ENCODE results near the gene LAMB1.

LAMB1 gene

DNA sequence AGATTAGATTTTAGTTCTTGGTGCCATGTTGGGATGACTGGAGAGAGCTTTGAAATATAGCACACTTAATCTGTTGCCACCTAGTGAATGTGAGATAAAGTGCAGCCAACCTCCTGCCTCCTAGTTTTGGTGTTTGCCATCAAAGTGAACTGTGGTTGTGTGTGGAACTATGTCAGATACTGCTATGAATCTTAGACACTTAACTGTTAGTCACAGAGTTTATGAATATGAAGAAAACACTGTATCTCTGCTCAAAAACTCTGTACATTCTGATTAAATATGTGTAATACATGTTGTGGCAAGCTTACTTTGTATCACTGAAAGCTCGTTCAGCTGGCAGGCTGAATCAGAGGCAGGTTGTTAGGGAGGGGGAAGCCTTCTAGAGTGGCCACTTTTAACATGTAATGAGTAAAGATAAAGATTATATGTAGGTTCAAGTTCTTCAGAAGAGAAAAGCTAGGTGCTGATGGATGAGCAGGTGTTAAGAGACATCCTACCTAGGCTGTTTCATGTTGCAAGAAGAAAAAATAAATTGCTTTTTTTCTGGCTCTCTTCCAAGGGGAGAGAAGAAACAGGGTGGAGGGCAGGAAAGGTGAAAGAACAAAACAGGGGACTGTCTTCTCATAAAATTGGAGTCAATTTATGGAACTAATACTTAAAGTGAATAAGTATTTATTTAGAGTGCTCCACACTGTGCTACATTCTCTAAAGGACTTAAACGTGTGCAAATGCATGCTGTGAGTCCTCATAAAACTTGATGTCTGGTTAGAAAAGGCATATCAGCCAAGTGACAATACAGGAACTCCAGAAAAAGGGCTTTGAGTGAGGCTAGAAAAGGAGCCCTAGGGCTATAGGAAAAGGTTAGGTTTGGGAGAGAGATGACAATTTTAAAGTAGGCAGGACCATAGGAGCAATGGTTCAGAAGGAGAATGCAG is 14.1 kb upstream of the LAMB1 start:
- peak in 1 of 2 donors; percentile 10 for DNase-seq

DNA sequence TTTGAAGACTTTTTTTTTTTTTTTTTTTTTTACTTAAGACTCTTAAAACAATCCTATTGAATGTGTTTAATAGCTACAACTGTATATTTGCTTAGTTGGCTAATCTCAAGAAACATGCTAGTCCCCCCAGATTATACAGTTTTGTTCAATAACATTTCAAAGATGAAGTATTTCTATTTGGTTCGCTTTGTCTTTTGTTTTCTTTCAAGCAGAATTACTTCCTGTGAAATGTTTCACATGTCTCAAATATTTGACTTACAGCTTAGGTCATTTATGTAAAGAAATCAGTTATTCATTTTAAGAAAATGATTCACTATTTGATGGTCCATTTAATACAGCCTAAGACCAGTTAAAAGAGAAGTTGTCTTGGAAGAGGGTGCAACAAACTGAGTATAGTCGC is 12.8 kb upstream of the LAMB1 start:
- DNase-seq: no peak

DNA sequence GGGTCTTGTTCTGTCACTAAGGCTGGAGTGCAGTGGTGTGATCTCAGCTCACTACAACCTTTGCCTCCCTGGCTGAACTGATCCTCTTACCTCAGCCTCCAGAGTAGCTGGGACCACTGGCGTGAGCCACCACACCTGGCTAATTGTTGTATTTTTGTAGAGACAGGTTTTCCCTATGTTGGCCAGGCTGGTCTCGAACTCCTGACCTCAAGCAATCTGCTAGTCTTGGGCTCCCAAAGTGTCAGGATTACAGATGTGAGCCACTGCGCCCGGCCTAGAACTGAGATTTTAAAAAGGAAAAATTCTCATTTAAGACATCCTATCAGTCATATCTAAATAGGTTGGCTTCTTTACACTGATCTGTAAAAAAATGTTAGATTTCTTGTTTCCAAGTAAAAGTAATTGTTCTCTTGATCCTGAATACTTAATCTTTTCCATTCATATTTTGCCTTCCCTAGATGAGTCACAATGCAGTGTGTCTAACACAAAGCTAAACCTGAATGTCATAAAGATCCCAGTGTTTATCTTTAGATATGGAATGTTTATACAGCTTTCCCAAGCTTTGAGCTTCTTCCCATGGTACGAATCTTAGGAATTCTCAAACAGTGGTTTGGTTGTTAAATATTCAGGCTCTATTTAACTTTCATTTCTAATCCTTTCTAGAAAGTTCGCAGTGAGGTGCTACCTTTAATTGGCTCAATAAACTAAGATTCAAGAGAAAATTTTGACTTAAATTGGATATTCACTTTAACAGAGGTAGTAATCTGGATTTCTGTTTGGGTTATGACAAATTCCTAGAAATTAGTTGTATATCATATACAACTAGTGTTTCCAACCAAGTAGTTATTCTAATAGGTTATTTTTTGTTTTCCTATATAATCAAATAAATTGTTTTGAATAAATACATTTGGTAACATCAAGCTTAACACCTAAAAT is 12.1 kb upstream of the LAMB1 start:
- no peak for DNase-seq

DNA sequence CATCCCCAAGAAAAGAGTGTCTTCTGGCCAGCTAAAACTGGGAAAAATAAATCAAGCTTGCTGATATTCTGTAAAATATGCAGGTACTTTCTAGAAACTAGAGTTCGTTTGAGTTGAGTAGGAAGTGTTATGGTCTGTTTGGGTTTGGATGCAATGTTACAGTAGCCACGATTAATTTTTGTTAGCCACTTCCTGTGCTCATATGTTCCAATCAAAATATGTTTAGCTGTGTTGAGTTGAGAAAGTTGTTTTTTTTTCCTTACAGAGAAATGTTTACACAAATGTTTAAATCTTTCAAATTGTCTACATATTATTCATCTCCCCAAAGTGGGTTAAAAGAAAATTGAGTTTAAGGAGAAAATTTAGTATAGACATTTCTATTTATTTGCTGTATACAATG is 11.3 kb upstream of the LAMB1 start:
- DNase-seq: no peak

DNA sequence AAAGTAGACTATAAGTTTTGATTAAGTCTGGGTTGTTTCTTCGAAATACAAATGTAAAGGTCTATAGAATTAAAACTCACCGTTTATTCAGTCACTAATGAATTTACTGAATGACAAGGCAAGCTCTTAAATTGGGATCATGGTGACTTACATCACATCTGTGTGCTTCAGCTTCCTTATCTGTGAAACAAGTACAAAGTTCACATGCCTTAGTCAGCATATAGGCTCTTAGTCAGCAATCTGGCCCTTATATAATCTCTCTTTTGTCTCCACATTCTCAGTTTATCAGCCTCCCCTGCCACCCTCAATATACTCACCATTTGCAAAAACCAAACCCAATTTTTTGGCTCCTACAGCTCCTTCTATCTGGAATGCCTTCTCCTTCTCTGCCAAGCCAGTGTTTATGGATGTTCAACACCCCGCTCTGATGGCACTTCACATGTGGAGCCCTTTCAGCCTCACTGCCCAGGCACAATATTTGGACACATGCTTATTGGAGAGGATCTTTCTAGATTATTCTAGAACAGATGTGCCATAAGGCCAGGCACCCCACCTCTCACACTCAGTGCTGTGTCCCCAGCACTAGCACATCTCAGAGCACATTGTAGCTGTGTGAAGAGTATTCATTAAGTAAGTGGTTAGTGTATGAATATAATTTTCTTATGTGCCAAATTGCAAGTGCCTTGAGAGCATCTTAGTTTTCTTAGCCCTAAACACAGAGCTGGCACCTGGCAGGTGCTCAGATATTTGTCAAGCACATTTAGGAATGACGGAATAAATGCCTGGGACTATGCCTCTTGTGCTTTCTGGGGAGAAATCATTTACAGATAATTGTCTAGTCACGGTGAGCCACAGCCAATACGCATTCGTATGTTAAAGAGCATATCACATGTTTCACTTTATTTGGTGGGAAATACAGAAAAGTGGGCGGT is 9.8 kb upstream of the LAMB1 start:
- DNase-seq: peak; percentile 18 to 24

DNA sequence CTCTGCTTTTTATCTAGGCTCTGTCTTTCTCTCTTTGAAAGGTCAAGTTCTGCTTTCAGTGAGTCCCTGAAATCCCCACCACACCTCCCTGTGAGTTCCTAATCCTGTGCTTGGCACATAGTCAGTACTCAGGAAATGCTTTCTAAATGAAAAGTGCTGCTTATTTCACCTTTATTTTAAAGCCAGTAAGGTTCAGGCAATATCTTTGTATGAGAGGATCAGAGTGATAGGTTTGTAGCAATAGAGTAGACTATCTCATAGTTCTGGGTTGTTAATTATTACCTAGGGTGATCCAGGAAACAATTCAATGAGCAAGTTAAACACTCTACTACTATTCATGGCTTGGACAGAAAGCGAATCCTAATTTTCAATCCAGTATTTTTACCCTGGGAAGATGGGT is 7.4 kb upstream of the LAMB1 start:
- no peak for DNase-seq

DNA sequence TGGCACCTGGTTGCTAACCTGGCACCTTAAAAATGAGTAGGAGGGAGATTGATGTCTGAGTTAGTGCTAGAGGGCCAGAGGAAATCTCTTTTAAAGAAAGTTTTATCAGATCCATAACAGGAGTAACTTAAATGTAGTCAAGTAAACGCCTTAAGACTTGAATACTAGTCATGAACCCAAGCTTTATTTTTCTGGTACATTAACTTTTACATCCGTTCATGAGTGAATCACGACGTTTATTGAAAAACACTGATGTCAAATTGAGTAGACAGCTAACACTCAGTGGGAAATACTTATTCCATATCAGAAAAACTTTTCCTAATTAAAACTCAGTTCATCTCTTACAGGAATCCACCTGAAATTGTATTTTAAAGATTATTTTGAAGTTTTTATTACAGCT is 6.9 kb upstream of the LAMB1 start:
- DNase-seq: no peak

DNA sequence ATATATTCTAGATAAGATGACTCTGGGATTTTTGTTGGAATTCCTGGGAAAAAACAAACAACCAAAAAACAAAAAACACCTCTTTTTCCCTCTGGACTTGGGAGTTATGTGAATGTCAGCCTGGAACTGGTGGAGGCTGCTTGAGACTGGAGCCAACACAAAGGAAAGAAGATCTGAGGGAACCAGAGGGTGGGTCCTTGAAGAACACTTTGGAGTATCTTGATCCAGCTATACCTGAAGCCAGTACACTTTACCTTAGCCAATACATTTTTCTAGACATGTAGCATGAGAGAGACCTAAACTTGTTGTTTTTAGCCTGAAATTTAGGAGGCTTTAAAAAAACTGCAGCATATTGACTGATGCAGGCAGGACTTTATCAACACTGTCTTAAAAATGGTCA is 5.9 kb upstream of the LAMB1 start:
- no peak for DNase-seq

DNA sequence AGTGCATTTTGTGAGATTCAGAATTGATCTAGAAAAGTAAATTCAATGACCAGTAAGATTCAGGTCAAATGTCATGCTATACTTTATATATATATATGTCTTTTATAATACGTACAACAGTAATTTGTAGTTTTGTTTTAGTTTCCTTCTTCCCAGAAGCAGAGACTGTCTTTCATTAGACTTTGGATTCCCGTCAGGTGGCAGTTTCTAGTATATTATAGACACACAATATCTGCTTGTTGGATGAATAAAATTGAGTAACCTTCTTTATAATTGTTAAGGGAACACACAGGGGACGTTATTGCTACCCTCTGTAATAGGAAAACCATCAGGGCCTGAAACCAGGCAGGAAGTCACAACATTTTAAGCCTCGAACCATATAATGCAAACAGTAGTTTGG is 5.3 kb upstream of the LAMB1 start:
- no peak for DNase-seq

DNA sequence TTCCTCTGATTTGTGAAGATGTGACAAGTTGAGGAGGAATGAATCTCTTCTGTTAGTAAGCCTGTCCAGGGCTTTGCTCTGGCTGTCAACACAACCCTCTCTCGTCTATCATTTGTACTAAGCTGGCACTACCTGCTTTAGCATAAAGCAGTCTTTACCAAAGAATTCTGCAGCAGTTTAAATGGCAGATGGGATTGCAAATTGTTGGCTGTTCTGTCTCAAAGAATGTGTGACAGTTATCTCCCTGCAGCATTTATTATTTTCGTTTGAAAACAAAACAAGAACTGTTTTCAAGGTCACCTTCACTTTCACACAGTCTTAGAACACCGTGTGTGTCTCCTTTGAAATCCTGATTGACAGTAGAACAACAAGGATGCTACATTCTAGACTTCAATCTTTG is 4.8 kb upstream of the LAMB1 start:
- DNase-seq: no peak

DNA sequence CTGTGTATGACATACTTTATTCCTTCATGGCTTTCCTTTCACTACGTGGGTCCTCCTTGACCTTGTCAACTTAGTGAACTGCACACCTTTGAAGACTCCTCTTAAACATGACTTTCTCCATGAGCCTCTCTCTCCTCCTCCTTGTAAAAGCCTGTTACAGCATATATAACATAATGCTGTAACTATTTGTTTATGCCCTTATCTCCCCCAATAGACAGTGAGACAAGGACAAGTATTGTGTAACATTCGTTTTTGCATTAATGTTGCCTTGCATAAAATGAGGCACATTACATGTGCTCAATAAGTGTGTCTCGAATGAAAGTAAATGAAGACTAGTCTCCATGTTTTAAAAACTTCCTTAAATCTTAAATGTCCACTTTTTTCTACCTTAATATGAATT is 4.3 kb upstream of the LAMB1 start:
- DNase-seq: no peak

DNA sequence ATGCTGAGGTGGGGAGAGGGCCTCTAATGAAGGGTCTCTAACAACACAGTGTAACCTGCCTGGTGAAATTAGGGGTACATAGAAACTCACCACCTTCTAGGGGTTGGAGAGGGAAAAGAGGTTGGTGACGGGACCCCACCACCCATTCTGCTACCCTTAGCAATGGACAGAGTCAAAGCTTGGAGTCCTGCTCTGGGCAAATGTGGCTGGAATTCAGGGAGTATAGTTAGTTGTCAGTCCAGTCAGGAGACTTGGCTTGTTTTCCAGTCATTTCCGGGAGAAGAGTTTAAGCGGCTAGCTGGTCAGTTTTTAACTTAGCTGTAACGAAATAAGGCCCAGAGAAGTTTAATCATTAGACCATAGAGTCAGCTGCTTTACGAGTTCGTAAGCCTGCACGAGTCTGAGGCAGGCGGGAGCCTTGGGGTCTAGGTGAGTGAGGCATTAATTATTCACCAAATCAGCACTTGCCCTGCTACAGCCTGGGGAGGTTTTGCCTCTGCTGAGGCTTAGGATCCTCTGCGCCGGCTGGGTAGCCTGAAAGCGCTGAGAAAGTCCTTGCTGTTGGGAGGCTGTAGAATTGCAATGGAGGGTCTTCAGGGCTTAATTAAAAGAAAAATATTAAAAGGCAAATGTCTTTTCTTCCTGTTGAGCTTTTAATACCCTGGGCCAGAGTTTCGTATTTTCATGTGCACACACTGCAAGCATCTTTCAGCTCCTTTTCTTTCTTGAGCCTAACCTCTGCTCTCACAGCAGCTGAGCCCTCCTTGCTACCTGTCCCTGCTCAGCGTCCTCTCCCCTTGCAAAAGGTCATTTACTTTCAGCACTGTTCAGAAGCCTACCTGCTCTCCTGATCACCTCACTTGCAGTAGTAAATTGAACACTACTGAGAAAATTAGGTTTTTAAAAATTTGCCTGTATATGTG is 1.5 kb upstream of the LAMB1 start:
- no peak for DNase-seq

DNA sequence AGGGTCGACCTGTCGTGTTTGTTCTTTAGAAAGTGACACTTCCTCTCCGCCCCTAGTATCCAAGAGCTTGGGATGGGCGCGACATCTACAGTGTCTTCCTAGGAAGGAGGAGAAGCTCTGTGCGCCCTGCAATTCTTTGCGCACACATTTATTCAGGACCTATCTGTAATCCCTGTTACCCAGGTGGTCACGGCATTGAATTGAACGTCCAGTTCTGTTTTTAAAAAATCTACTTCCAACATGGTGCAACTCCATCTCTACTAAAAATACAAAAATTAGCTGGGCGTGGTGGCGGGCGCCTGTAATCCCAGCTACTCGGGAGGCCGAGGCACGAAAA is 606 bp upstream of the LAMB1 start:
- no peak for DNase-seq

DNA sequence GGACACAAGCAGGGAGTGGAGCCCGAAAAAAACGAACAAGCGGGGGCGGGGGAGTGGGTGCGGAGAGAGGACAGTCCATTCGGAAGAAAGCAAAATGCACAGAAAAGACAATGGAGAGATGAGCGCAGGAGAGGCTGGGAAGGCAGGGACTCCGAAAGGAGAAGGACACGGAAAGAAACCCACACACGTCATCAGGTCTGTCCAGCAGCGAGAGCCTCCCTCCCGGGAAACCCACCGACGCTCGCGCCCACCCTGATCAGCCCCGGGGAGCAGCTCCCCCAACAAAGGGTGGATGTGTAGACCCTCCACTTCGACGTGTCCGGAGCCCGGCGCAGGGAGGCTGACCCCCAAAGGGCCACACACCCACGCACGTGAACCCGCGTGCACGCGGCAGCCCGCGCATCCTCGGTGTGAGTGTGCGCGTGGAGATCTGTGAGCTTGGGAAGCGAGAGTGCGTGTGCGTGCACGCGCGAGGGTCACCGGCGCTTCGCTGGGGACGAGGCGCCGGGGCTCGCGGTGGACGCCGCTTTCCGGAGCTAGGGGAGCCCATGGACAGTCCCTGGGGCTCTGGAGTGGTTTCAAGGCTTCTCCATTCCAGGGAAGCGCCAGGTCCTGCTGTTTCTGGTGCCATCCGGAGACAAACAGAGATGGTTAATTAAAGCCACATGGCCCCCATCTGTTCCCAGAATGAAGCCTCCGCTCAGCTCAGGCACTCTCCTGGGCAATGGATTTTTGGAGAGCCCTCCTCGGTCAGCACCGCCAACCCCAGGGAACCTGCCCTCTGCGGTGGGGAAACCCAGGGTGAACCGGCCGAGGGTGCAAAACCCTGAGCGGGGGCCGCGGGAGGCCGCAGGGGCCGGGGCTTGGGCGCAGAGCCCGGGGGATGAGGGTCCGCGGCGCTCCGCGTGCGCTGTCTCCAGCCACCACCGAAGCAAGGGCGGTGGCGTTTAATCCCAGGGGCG is 916 bp downstream of the LAMB1 start:
- DNase-seq: no peak

DNA sequence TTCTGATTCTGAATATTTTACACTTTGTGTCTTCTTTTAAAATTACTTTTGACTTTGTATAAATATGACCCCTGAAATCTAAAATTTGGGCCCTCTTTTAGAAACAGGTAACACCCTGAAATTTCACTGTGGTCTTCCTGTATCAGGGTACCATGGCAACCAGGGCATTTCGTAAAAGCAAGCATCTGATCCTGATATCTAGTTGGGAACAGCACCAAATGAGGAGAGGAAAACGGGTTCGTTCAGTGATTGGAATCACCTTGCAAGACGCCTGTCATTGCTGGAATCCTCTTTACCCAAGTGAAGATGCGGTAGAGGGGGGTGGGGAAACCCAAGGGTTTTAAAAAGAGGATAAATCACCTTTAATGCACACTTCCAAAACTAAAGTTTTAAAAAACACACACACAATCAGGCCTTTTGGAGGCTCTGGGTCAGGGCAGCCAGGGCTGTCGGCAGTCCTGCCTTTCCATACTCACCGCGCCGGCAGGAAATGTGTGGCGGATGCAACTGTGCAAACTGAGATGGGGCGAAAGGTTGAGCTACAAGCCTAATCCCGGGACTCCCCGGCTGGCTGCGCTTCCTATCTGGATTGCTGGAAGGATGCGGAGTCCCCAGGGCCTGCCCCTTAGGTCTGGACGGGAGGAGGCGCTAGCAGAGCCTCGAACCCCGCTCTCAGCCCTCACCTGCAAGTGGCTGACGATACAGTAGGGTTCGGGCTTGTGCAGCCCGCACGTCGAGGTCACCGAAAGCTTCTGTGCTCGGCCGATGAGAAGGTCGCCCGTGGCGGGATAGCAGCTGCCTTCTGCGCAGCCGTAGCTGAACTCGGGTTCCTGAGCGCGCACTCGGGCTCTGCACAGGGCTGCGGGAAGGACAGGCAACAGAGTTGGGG is 1.8 kb downstream of the LAMB1 start:
- no peak for DNase-seq

DNA sequence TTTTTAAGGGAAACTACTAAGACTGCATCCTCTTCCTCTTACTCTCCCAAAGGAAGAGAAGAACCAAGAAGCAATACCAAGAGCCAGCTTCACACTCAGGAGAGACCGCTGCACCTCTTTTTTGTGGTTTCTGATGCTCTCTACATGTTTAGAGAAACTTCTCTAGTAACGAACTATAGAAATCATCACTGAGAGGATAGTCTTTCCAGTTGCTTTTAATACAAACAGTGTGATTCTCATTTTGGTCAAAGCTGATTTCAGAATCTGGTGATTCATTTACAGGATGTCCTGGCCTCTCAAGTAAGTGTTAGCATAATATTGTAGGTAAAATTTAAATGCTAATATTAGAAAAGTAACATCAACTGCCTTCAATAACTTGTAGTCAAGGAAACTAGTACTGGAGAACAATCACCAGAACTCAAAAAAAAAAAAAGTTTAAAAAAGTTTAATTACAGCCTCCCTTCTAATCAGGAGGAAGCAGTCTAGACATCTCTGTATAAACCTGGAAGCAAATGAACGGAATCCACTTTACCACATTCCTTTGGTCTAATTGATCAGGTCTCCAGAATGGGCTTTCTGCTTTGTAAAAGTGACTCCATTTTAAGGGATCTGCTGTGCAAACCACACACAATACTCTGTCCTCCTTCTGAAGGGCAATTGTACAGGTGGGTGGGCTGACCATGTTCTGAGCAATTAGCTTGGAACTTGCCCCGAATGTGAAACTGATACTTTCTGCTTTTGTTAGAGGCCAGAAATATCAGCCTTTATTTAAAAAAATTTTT is 3.0 kb downstream of the LAMB1 start:
- no peak for DNase-seq

DNA sequence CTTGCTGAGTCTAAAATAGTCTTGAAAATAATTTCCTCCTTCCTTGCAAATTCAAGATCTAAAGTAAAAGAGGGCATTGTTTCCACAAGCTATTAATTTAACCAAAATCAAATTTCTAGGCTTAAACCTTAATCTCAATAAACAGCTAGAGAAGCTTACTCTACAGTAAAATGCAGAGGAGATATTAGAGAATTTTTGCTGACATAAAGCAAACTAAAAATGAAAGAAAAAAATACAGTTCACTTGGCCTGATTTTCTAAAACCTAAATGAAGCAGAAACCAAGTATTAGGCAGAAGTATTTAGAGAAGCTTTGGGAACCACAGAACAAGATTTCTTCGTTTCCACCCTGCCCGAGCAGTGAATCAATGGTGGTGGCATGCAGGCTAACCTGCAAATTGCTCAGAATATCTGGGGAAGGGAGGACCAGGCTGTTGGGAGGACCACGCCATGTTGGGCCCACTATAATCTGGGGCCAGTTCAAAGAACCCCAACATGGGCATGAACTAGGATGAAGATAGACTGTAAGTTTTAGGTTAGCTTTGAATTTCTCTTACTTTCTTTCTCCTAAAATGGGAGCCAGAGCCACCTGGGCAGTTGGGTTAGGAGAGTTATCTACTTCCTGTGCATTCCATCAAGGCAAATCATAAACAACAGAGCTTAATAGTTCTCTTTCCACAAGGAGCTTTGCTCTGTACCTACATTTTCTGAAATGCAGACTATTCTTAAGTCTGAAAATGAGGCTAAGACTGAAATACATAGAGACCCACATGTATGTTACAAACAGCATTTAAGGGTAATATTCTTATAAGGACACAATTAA is 4.1 kb downstream of the LAMB1 start:
- no peak for DNase-seq

DNA sequence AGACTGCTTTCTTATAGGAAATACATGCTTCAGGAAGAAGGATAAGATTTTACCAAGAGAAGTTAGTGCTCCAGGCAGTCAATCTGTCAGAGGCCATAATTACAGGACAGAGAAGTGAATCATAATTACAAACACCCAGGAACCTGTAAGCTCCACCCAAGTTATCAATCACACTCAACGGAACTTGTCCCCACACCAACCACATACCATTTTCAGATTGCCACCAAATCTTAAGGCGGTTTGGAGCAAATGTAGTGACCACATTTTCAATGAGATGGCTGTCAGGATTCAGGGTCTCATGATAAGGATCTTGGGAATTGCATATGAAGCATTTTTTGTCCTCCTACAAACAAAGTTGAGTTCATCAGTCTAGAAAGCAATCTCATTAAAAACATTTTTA is 4.8 kb downstream of the LAMB1 start:
- no peak for DNase-seq

All from inflammatory macrophage treated with lipopolysaccharide for 1 hour (primary cell).